HK-2 (cell line): Measurements from ENCODE around the gene NPPC.

Experiments
- DNase-seq: peaks from one replicate; pipeline ENCODE4 v3.0.0-alpha.2; 2018; ENCODE audit not compliant: unreplicated experiment

NPPC gene

GRCh38 chr2:231935207-231935524 lies 9.0 kb upstream of the NPPC start:
- no peak for DNase-seq

DNA sequence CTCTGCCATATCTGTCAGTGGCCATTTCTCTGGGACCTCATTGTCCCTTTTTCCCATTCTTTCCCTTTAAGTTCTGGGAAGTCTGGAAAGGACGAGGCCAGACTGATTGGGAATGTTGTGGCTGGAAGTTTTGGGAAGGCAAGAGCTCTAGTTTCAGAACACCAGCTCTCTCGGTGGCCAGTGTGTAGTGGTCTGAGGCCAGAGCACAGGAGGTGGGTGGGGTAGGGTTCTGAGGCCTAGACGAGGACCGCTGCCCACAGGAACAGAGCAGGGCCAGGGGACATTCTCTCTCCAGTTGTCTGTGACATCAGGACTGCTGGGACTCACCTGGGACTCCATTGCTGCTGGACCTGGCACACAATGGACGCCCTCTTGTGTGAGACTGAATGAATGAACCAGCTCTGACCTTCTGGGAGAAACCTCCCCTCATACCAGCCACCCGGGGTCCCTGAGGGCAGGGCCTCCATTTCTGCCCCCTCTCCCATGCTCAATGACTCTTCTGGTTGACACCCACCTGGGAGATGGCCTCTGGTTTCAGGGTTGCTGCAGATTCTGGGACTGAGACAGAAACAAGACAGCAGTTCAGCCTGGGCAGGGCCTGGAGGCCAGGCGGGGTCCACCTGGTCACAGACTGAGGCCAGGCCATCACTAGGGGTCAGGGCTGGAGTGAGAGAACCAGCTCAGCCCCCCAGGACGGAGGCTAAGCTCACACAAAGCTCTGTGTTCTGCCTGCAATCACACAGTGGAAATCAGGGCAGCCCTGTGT lies 8.4 kb upstream of the NPPC start:
- no peak for DNase-seq

DNA sequence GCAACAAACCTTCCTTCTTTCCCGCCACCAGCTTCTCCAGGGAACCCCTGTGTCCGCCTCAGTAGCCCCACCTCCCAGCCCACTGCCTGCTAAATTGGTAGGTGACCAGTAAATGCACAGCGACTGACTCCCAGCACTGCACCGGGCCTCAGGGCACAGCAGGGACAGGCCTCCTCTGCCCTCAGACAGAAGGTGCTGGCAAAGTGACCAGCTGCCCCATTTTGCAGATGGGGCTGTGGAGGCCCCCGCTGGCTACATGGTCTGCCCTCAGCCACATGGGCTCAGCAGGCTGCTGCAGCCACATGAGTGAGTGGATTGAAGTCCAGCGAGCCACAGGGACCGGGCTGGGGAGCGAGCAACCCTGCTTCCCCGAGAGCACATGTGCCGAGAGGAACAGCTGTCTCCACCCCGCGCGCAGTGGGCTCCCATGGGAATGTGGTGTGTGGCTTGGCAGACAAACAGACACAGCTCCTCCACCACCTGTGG lies 7.8 kb upstream of the NPPC start:
- no peak for DNase-seq

DNA sequence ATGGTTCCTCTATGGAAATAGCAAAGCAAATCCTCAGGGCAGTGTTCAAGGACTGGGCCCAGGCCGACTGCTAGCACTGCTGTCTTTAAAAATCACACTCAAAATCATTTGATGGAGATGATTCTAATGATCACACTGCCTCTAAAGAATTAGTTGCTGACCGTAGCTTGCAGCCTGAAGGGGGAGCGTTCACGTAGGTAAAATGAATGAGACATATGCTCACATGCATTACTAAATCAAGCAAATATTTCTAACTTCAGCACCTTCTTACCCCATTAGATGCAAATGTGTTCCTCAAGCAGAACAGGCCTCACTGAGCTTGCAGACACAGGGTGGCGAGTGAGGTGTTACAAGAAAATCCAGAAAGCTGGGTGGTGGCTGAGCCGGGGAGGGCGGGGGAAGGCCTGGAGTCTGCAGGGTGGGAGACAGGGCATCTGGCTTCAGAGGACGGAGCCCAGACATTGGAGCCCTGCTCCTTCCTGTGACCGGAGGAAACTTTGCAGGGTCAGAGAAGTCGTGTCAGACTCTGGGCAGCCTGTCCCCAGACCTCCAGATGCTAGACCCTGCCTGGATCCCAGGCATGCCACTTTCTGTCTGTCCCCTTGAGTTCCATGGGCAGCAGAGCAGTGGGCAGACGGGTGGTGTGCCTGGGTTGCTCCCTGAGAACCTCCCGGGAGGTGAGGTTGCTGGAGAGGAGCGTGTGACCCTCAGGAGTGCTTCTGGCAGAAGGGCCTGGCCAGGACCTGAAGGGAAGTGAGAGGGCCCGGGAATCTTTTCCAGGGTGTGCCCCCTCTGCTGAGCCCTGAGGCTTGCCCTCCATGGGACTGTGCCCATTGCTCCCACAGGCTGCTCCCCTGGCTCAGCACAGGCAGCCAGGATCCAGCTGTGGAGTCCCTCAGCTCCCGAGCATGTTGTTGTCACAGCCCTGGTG lies 7.1 kb upstream of the NPPC start:
- no peak for DNase-seq

DNA sequence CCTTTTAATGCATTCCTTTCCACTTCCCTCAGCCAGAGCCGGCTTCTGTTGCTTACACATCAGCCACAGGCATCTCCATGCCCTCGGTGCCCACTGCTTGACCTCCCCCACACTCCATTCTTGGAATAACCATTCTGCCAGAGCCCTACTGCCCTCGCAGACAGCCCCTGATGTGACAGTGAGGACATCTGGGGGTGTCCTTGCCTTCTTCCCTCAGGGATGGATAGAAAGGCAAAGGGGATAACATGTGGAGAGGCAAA lies 6.4 kb upstream of the NPPC start:
- DNase-seq: no peak

- no peak for DNase-seq
These were observed 5.3 kb upstream of the NPPC start for GRCh38 chr2:231931481-231931915.

DNA sequence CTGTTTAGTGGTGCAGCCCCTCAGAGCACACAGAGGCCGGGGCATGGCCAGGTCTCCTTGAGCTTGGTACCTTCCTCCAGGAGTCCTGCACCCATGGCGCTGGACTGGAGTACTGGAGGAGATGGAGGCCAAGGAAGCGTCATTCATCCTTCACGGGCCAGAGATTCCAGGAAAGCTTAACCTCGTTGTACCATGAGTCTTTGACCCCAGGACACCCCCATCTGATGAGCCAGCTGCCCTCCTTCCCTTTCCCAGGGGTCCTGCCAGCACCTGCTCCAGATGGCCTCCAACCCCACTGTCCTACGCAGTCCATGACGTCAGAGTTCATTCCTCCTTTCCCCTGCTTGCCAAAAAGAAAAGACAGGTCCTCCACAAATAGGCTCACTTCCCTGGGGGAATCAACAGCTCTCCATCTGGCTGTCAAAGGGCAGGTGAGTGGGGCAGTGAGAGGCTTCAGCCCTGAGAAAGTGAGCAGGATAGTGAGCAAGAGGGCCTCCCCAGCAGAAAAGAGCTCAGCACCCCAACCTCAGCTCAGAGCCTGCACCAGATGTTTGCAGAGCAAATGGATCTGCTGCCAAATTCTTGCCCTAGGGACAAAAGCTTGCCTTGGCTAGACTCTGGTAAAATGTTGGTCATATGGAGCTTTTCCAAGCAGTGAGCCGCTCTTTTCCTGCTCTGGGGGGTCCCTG lies 4.5 kb upstream of the NPPC start:
- DNase-seq: no peak

- no peak for DNase-seq
These were observed 3.9 kb upstream of the NPPC start for GRCh38 chr2:231929961-231930592.

DNA sequence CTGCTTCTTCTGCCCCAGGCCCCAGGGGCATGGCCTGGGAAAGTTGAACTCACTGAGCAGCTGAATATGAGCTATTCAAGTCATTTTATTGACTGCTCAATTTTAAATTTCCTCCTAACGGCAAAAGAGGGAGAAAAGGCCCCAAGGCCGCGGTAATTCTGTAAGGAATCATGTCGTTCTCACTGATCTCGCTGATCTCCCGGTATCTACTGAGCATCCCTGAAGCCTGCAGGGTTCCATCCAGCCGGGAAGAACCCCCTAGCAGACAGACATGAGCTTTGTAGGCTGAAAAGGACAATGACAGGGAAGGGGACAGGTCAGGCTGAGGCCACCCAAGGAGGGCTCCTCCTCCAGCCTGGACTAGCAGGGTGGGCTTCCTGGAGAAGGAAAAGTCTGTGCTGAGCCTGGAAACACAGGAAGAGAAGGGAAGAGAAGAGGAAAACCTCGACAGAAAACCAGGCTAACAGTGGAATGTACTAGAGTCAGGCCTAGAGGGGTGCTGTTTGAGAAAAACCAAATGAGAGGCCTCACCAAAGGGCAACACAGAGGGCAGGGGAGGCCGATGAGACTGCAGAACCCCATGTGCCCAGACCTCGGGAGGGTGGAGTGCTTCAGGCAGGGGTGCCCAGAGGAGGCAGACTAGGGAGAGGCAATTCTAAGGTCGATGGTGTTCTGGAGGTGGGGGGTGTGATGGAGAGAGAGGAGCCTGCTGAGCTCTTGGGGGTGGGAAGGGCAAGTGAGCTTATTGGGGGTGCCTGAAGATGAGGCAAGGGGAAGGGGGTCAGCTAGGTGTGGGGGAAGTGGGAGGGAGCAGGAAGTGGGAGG lies 2.9 kb upstream of the NPPC start:
- no peak for DNase-seq

- DNase-seq: no peak
These were observed 2.3 kb upstream of the NPPC start for GRCh38 chr2:231928481-231928880.

GRCh38 chr2:231927566-231927890 lies 1.3 kb upstream of the NPPC start:
- DNase-seq: no peak

GRCh38 chr2:231926761-231927565 lies 767 bp upstream of the NPPC start:
- peak; percentile 32 for DNase-seq

DNA sequence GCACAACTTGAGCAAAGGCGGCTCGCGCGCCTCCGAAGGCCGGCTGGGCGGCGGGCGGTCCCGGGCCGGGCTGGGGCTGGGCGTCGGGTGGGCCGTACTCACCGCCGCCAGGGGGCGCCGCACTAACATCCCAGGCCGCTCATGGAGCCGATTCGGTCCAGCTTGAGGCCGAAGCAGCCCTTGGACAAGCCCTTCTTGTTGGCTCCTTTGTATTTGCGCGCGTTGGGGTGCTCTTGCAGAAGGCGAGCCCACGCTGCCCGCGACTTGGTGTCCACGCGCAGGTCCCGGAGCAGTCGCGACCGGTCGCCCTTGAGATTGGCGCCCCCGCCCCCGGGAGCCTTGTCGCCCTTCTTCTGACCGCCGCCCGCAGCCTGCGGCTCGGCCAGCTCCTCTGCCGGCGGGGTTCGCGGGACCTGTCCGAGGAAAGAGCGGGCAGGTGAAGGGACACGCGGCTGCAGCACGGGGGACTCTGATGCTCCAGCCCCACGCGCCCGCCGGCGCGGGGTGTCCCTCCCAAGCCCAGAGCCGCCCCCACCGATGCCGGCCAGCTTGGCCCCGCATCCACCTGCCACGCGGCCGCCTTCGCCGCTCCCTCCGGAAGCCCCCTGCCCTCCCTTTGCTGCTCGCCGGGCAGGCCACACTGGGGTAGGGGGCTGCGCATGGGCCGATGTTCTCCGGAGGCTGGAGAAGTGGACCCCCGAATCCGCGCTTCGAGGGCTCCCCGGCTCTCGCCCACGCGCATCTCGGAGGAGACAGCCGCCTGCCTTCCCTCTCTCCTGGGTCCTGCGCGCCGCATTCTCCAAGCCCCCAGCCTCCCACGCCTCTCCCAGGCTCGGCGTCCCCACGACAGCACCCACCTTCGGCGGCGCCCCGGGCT lies 655 bp downstream of the NPPC start:
- DNase-seq: peak; percentile 89

GRCh38 chr2:231924889-231925275 lies 1.3 kb downstream of the NPPC start:
- DNase-seq: no peak

DNA sequence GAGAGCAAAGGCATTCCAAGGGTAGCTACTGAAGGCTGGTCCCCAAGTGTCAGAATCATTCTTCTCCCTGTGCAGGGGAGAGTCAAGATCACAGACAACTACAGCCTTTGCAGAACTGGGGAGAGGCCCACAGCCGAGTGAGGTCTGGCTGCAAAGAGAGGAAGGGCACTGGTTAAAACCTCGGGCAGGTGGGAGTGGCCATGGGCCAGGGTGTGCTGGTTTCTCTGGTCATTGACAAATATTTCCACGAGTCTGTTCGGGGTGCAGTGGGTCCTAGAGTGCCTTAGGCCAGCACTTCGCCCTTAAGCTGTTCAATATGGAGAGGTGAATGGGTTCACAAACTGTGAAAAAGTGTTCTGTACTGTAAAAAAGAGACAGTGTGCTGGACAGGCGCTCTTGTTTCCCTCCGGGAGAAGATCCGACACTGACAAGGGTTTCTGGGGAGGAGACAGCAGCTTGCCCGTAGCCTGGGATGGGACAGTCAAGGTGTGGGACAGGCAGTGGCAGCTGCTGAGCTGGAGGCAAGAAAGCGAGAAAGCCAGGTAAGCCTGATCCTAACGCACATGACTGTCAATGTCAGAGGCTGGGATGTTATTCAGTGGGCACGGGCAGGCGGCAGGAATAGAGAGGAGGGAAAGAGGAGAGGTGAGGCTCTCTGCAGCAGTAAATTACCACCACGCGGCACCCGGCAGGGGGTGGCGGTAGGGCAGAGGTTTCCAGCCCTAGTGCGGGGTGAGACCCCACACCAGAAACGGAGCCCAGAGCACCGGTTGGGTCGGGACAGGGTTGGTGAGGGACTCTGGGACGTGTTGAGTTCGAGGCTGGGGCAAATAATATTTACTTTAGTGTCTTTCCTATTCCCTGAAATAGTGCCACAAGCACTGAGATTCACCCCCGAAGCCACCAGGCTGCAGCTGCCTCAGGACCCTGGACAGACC lies 2.0 kb downstream of the NPPC start:
- DNase-seq: no peak

- no peak for DNase-seq
These were observed 3.2 kb downstream of the NPPC start for GRCh38 chr2:231923010-231923344.

GRCh38 chr2:231922311-231923009 lies 3.7 kb downstream of the NPPC start:
- no peak for DNase-seq

GRCh38 chr2:231920795-231921194 lies 5.4 kb downstream of the NPPC start:
- no peak for DNase-seq
